Loucy (cell line): ENCODE results near the gene ADAMTS12.

ENCODE experiments used
- H2AFZ ChIP-seq: fragments of 200-600 bp; sonication (generic); 2 replicates; pipeline ENCODE4 v1.6.0; 2016; ENCODE audit warnings: antibody characterized with exemption, mild to moderate bottlenecking, low read length, moderate library complexity
- H3F3A ChIP-seq: fragments of 200-600 bp; 2 replicates; pipeline ENCODE4 v1.6.0; 2016; ENCODE audit warnings: antibody characterized with exemption, low read depth, mild to moderate bottlenecking
- H3K27me3 ChIP-seq: fragments of 200-600 bp; sonication (generic); 2 replicates; pipeline ENCODE4 v1.6.1; 2014; ENCODE audit warnings: low read length, mild to moderate bottlenecking; ENCODE audit not compliant: insufficient read depth, poor library complexity, severe bottlenecking
- H3K36me3 ChIP-seq: fragments of 200-600 bp; sonication (generic); 2 replicates; pipeline ENCODE4 v1.6.1; 2016; ENCODE audit warnings: low read length; ENCODE audit not compliant: insufficient read depth
- H3K4me1 ChIP-seq: fragments of 200-600 bp; sonication (generic); 2 replicates; pipeline ENCODE4 v1.5.1; 2014; ENCODE audit warnings: low read length, mild to moderate bottlenecking; ENCODE audit not compliant: insufficient read depth, poor library complexity, severe bottlenecking
- H3K4me2 ChIP-seq: fragments of 200-600 bp; sonication (generic); 2 replicates; pipeline ENCODE4 v1.6.0; 2014; ENCODE audit warnings: antibody characterized with exemption, low read length, low read depth, mild to moderate bottlenecking; ENCODE audit not compliant: poor library complexity, severe bottlenecking
- H3K4me3 ChIP-seq: fragments of 200-600 bp; sonication (generic); 2 replicates; pipeline ENCODE4 v1.5.1; 2014; ENCODE audit warnings: low read length, mild to moderate bottlenecking, mixed read lengths; ENCODE audit not compliant: poor library complexity, severe bottlenecking
- H3K79me2 ChIP-seq: fragments of 200-600 bp; sonication (generic); 2 replicates; pipeline ENCODE4 v1.6.1; 2014; ENCODE audit warnings: low read length; ENCODE audit not compliant: insufficient read depth
- H3K9ac ChIP-seq: fragments of 200-600 bp; sonication (generic); 2 replicates; pipeline ENCODE4 v1.6.0; 2014; ENCODE audit warnings: mild to moderate bottlenecking, low read depth, low read length, moderate library complexity; ENCODE audit not compliant: poor library complexity, severe bottlenecking
- H3K9me2 ChIP-seq: fragments of 200-600 bp; sonication (generic); replicated peaks from 2 replicates; pipeline ENCODE4 v1.6.1; 2016; ENCODE audit warnings: low read depth, low read length, mixed read lengths
- H3K9me3 ChIP-seq: fragments of 200-600 bp; sonication (generic); 2 replicates; pipeline ENCODE4 v1.6.1; 2014; ENCODE audit warnings: mild to moderate bottlenecking, antibody characterized with exemption, low read length, low read depth; ENCODE audit not compliant: insufficient read depth
- H4K20me1 ChIP-seq: fragments of 200-600 bp; sonication (generic); 2 replicates; pipeline ENCODE4 v1.6.0; 2014; ENCODE audit warnings: antibody characterized with exemption, low read length, mild to moderate bottlenecking; ENCODE audit not compliant: insufficient read depth, poor library complexity, severe bottlenecking
- EZH2phosphoT487 ChIP-seq: fragments of 200-600 bp; IDR thresholded peaks from 2 replicates; pipeline ENCODE4 v1.6.1; 2018; ENCODE audit warnings: antibody characterized with exemption, mild to moderate bottlenecking, moderate library complexity, borderline replicate concordance
- TF ChIP-seq, protein P1 (sequence below): fragments of 200-600 bp; sonication (generic); conservative IDR thresholded peaks from 2 replicates; pipeline ENCODE4 v1.5.1; 2014; ENCODE audit warnings: mild to moderate bottlenecking, antibody characterized with exemption, low read length

Gene ADAMTS12

GRCh38 chr5:33832404-33833236 is 59.2 kb downstream of the ADAMTS12 start:
- Histone ChIP-seq H3K9me2 (no peaks in the 10 kb centered on the region), H3K4me2 (no peak overlapping the region), H3K9me3 (no peaks in the 10 kb centered on the region), H3K27me3 (no peaks in the 10 kb centered on the region), H3K4me3 (no peak overlapping the region), H4K20me1 (no peaks in the 10 kb centered on the region), H2AFZ (no peak overlapping the region), H3K9ac (no peak overlapping the region), H3F3A (no peaks in the 10 kb centered on the region), H3K36me3 (no peaks in the 10 kb centered on the region), H3K4me1 (no peaks in the 10 kb centered on the region), H3K79me2 (no peaks in the 10 kb centered on the region)
- no peak for TF ChIP-seq EZH2phosphoT487
- TF ChIP-seq, protein P1, sequence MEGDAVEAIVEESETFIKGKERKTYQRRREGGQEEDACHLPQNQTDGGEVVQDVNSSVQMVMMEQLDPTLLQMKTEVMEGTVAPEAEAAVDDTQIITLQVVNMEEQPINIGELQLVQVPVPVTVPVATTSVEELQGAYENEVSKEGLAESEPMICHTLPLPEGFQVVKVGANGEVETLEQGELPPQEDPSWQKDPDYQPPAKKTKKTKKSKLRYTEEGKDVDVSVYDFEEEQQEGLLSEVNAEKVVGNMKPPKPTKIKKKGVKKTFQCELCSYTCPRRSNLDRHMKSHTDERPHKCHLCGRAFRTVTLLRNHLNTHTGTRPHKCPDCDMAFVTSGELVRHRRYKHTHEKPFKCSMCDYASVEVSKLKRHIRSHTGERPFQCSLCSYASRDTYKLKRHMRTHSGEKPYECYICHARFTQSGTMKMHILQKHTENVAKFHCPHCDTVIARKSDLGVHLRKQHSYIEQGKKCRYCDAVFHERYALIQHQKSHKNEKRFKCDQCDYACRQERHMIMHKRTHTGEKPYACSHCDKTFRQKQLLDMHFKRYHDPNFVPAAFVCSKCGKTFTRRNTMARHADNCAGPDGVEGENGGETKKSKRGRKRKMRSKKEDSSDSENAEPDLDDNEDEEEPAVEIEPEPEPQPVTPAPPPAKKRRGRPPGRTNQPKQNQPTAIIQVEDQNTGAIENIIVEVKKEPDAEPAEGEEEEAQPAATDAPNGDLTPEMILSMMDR = no peak

- H3F3A ChIP-seq = no peaks in the 10 kb centered on the region
- H3K9ac ChIP-seq = no peak overlapping the region
- no peaks in the 10 kb centered on the region for H3K4me1 ChIP-seq
- H3K4me2 ChIP-seq = no peak overlapping the region
- no peak overlapping the region for H2AFZ ChIP-seq
- H4K20me1 ChIP-seq = no peaks in the 10 kb centered on the region
- no peaks in the 10 kb centered on the region for H3K9me3 ChIP-seq
- no peaks in the 10 kb centered on the region for H3K79me2 ChIP-seq
- TF ChIP-seq EZH2phosphoT487 = no peak
- H3K36me3 ChIP-seq = no peaks in the 10 kb centered on the region
- H3K4me3 ChIP-seq = no peak overlapping the region
- no peaks in the 10 kb centered on the region for H3K27me3 ChIP-seq
- no peaks in the 10 kb centered on the region for H3K9me2 ChIP-seq
These were observed 60.7 kb downstream of the ADAMTS12 start for GRCh38 chr5:33831041-33831440.

DNA sequence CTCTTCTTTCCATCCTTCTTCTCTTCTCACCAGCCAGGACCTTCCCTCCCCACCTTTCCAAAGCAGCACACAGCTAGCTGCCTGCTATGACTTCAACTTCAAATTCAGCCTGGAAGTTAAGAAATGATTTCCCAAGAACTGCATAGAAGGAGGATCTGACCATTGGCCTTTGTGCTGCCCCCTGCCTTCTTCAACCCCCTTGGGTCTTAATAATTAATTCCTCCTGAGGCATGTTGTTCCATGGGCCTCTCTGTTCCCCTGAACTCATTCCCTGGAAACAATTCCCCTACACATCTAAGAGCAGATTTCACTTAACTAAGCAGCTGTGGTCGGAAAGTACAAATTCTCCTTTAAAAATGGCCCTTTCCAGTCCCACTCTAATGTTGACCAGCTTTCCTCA is 62.4 kb downstream of the ADAMTS12 start:
- H3K9me2 ChIP-seq = no peaks in the 10 kb centered on the region
- H3K4me2 ChIP-seq = no peak overlapping the region
- no peak overlapping the region for H2AFZ ChIP-seq
- H3K79me2 ChIP-seq = no peaks in the 10 kb centered on the region
- no peaks in the 10 kb centered on the region for H4K20me1 ChIP-seq
- H3K4me1 ChIP-seq = no peaks in the 10 kb centered on the region
- no peaks in the 10 kb centered on the region for H3K9me3 ChIP-seq
- TF ChIP-seq, protein P1 = no peak
- TF ChIP-seq EZH2phosphoT487 = no peak
- H3K36me3 ChIP-seq = no peaks in the 10 kb centered on the region
- H3K4me3 ChIP-seq = no peak overlapping the region
- no peaks in the 10 kb centered on the region for H3F3A ChIP-seq
- H3K9ac ChIP-seq = no peak overlapping the region
- H3K27me3 ChIP-seq = no peaks in the 10 kb centered on the region
